OCI-LY7 (cell line): ENCODE results near the gene C4orf51. TPM values are rescaled to one million over a fixed set of nuclear protein-coding genes. Genes with fewer than 3 reads are reported as not detected.

ENCODE experiments used
- BruUV-seq: library from RNA; stranded (reverse); fragments of 400-500 nt; replicated peaks from 2 replicates; lab custom pipeline; 2021; lab: Mats Ljungman, UMichigan
- CTCF ChIA-PET: fragments of 300-600 bp; sonication (Branson Sonifier 250); formaldehyde crosslinking; loops from one replicate; lab custom pipeline; 2022; ENCODE audit warnings: antibody characterized with exemption; ENCODE audit not compliant: unreplicated experiment; lab: Charles Lee
- POLR2A ChIA-PET: fragments of 300-600 bp; sonication (Branson Sonifier 250); formaldehyde crosslinking; loops from one replicate; lab custom pipeline; 2022; ENCODE audit warnings: antibody characterized with exemption; lab: Charles Lee
- DNase-seq: peaks from one replicate; pipeline ENCODE4 v3.0.0-alpha.2; 2015; ENCODE audit warnings: low spot score
- H2AFZ ChIP-seq: fragments of 200-600 bp; sonication (generic), shearing (Covaris generic); 2 replicates; pipeline ENCODE4 v1.6.1; 2014; ENCODE audit warnings: mild to moderate bottlenecking, antibody characterized with exemption, low read length, moderate library complexity
- H3K27ac ChIP-seq: fragments of 200-600 bp; sonication (generic); 2 replicates; pipeline ENCODE4 v1.5.1; 2014; ENCODE audit warnings: mixed run types, low read depth, mild to moderate bottlenecking, moderate library complexity, low read length, inconsistent platforms; ENCODE audit not compliant: poor library complexity, severe bottlenecking
- H3K36me3 ChIP-seq: fragments of 200-600 bp; sonication (generic); 2 replicates; pipeline ENCODE4 v1.6.1; 2014; ENCODE audit warnings: mild to moderate bottlenecking, antibody characterized with exemption, low read length, moderate library complexity, mixed read lengths; ENCODE audit not compliant: insufficient read depth
- H3K4me1 ChIP-seq: fragments of 200-600 bp; sonication (generic); 2 replicates; pipeline ENCODE4 v1.5.1; 2014; ENCODE audit warnings: mild to moderate bottlenecking, low read length; ENCODE audit not compliant: insufficient read depth, poor library complexity, severe bottlenecking
- H3K4me2 ChIP-seq: fragments of 200-600 bp; sonication (generic); 2 replicates; pipeline ENCODE4 v1.6.1; 2014; ENCODE audit warnings: mild to moderate bottlenecking, low read length
- H3K4me3 ChIP-seq: fragments of 200-600 bp; sonication (generic); 2 replicates; pipeline ENCODE4 v1.5.1; 2014; ENCODE audit warnings: mild to moderate bottlenecking, low read depth, low read length; ENCODE audit not compliant: poor library complexity, severe bottlenecking
- H3K79me2 ChIP-seq: fragments of 200-600 bp; sonication (generic); 2 replicates; pipeline ENCODE4 v1.6.1; 2016; ENCODE audit warnings: low read depth, mild to moderate bottlenecking, low read length, moderate library complexity, mixed read lengths; ENCODE audit not compliant: insufficient read depth
- H3K9me2 ChIP-seq: fragments of 200-600 bp; sonication (generic); 2 replicates; pipeline ENCODE4 v1.6.1; 2016; ENCODE audit warnings: mild to moderate bottlenecking, low read length, mixed read lengths; ENCODE audit not compliant: insufficient read depth
- H3K9me3 ChIP-seq: fragments of 200-600 bp; sonication (generic); 2 replicates; pipeline ENCODE4 v1.6.1; 2014; ENCODE audit warnings: mild to moderate bottlenecking, mixed run types, low read length, mixed read lengths
- H4K20me1 ChIP-seq: fragments of 200-600 bp; sonication (generic); 2 replicates; pipeline ENCODE4 v1.6.1; 2014; ENCODE audit warnings: mild to moderate bottlenecking, antibody characterized with exemption, low read length, moderate library complexity, mixed read lengths; ENCODE audit not compliant: insufficient read depth
- CTCF ChIP-seq: fragments of 200-600 bp; sonication (generic); conservative IDR thresholded peaks from 2 replicates; pipeline ENCODE4 v1.5.1; 2014; ENCODE audit warnings: mild to moderate bottlenecking, antibody characterized with exemption, low read length, moderate library complexity, mixed read lengths
- EZH2phosphoT487 ChIP-seq: fragments of 200-600 bp; sonication (generic); IDR thresholded peaks from 2 replicates; pipeline ENCODE4 v1.6.1; 2018; ENCODE audit warnings: low read depth, borderline replicate concordance, mild to moderate bottlenecking, mixed run types, antibody characterized with exemption, low read length, moderate library complexity, mixed read lengths
- intact Hi-C: fragments of 100-400 bp; cut with micrococcal nuclease; formaldehyde crosslinking; loops from one replicate; pipeline ENCODE4 v1.10.0; 2022; ENCODE audit not compliant: unreplicated experiment
- total RNA-seq, 2 experiments: library from RNA; depleted of rRNA in 1 of 2; stranded (reverse); fragments of >200 nt in 1 of 2; shearing (Covaris generic) in 1 of 2; gene quantifications; 2 replicates each; pipeline ENCODE4 v1.2.3, GENCODE V29; 2014 to 2022

Gene C4orf51
- total RNA-seq, 2 experiments from 2014 or later = not detected

GRCh38 chr4:145723336-145723735 is 43.4 kb downstream of the C4orf51 start:
- ChIA-PET POLR2A (interaction anchor here (1.2 kb wide), 2 partner anchors 11 to 17 kb away, joined by 3 read pairs; no protein-coding TSS in a partner anchor), CTCF (no interaction called here)
- no peak overlapping the region for H3K27ac ChIP-seq
- BruUV-seq = no TSS peak
- no peaks in the 10 kb centered on the region for H3K9me2 ChIP-seq
- no peak overlapping the region for H3K4me2 ChIP-seq
- intact Hi-C loops = no loop called here
- TF ChIP-seq EZH2phosphoT487 = no peak
- 0 out of 2 replicates have a peak, but pooled peaks have one; percentile 23 for TF ChIP-seq CTCF
- no peak for DNase-seq
- H2AFZ ChIP-seq = no peak overlapping the region
- H3K36me3 ChIP-seq = no peaks in the 10 kb centered on the region
- no peaks in the 10 kb centered on the region for H3K79me2 ChIP-seq
- no peaks in the 10 kb centered on the region for H3K9me3 ChIP-seq
- H3K4me3 ChIP-seq = no peak overlapping the region
- no peaks in the 10 kb centered on the region for H4K20me1 ChIP-seq
- H3K4me1 ChIP-seq = no peaks in the 10 kb centered on the region

DNA sequence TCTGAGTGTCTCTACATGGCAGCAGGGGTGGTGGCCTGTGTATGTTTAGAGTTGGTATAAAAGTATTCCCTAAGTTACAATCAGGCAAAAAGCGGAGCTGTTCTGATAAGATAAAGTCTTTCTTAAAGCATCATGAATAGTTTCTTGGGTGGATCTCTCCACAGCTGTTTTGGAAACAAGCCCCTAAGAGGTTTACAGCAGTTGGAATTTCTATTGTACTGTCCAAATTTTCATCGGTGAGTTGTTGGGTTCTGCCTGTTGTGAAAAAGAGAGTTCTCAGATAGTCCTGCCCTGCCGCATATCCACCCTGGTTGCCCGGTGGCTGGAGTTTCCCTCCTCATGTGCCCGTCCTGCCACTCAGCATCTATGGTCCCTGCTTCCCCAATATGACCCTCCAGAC is 50.1 kb downstream of the C4orf51 start:
- Histone ChIP-seq H3K4me2 (no peak overlapping the region), H3K36me3 (no peaks in the 10 kb centered on the region), H3K9me3 (no peaks in the 10 kb centered on the region), H2AFZ (no peak overlapping the region), H3K27ac (no peak overlapping the region), H3K4me3 (no peak overlapping the region), H3K79me2 (no peaks in the 10 kb centered on the region), H3K4me1 (peaks cover 6% of the 10 kb centered on the region), H3K9me2 (no peaks in the 10 kb centered on the region), H4K20me1 (no peaks in the 10 kb centered on the region)
- TF ChIP-seq EZH2phosphoT487 (no peak), CTCF (no peak)
- POLR2A ChIA-PET = no interaction called here
- no TSS peak for BruUV-seq
- no peak for DNase-seq
- intact Hi-C loops = no loop called here
- CTCF ChIA-PET = no interaction called here

- Histone ChIP-seq H3K4me1 (peaks cover 6% of the 10 kb centered on the region), H3K9me3 (no peaks in the 10 kb centered on the region), H3K36me3 (no peaks in the 10 kb centered on the region), H3K4me3 (no peak overlapping the region), H3K4me2 (no peak overlapping the region), H3K9me2 (no peaks in the 10 kb centered on the region), H3K27ac (no peak overlapping the region), H4K20me1 (no peaks in the 10 kb centered on the region), H2AFZ (no peak overlapping the region), H3K79me2 (no peaks in the 10 kb centered on the region)
- intact Hi-C loops = no loop called here
- no peak for DNase-seq
- no TSS peak for BruUV-seq
- TF ChIP-seq CTCF (no peak), EZH2phosphoT487 (no peak)
- ChIA-PET POLR2A (interaction anchor here (0.6 kb wide), 1 partner anchor 1878 kb away, joined by 4 read pairs; no protein-coding TSS in a partner anchor), CTCF (no interaction called here)
These were observed 51.1 kb downstream of the C4orf51 start for GRCh38 chr4:145731028-145731427.
